Fibroblast of mammary gland (primary cell): ENCODE results near the gene SPRED1.

Experiments
- DNase-seq: peaks from one replicate; pipeline ENCODE4 v3.0.0-alpha.2; 2010; ENCODE audit warnings: low read depth
- H3K4me3 ChIP-seq: 2 replicates; pipeline ENCODE4 v1.5.1; 2011; ENCODE audit warnings: low read depth, mild to moderate bottlenecking, low read length, moderate library complexity; ENCODE audit not compliant: control insufficient read depth
- CTCF ChIP-seq: conservative IDR thresholded peaks from 2 replicates; pipeline ENCODE4 v1.5.1; 2011; ENCODE audit warnings: low read depth, low read length, inconsistent platforms; ENCODE audit not compliant: control insufficient read depth, insufficient read depth

SPRED1 gene

GRCh38 chr15:38211811-38212210, 40.8 kb upstream of the SPRED1 start:
- no peak for TF ChIP-seq CTCF
- H3K4me3 ChIP-seq, result no peak overlapping the region
- no peak for DNase-seq

GRCh38 chr15:38212729-38213351, 39.8 kb upstream of the SPRED1 start:
- H3K4me3 ChIP-seq, result no peak overlapping the region
- DNase-seq, result no peak
- no peak for TF ChIP-seq CTCF

- TF ChIP-seq CTCF, result no peak
Observed at GRCh38 chr15:38213356-38213755, 39.3 kb upstream of the SPRED1 start.

GRCh38 chr15:38215707-38216106, 36.9 kb upstream of the SPRED1 start:
- DNase-seq, result no peak
- TF ChIP-seq CTCF, result no peak
- no peak overlapping the region for H3K4me3 ChIP-seq

More at GRCh38 chr15:38213356-38213755, 39.3 kb upstream of the SPRED1 start:
- no peak for DNase-seq
- no peak overlapping the region for H3K4me3 ChIP-seq

GRCh38 chr15:38216763-38217162, 35.9 kb upstream of the SPRED1 start:
- DNase-seq, result peak; percentile 40
- no peak for TF ChIP-seq CTCF
- H3K4me3 ChIP-seq, result no peak overlapping the region

- TF ChIP-seq CTCF, result no peak
- no peak overlapping the region for H3K4me3 ChIP-seq
- DNase-seq, result peak; percentile 86
Observed at GRCh38 chr15:38217191-38217595, 35.4 kb upstream of the SPRED1 start.
